Stimulated activated CD8-positive, alpha-beta memory T cell treated with anti-CD3 and anti-CD28 coated beads, Interleukin-4, amount 100 ng/mL, for 24 hours (primary cell): Measurements from ENCODE around the gene NAA80.
"Not testable (repeated sequence)": the region's sequence is repeated elsewhere in the genome, so short reads cannot be mapped to it uniquely, and the experiment has no call there.

Source experiments
- DNase-seq: peaks from one replicate; pipeline ENCODE4 v3.0.0-alpha.2; 2020; ENCODE audit warnings: low read depth

NAA80 gene

GRCh38 chr3:50290161-50290641 lies 9.0 kb downstream of the NAA80 start:
- DNase-seq: no peak

GRCh38 chr3:50289130-50289529 lies 10.1 kb downstream of the NAA80 start:
- no peak for DNase-seq

- no peak for DNase-seq
Measured at GRCh38 chr3:50288387-50289007, 10.7 kb downstream of the NAA80 start.

GRCh38 chr3:50287262-50287661 lies 11.9 kb downstream of the NAA80 start:
- DNase-seq: no peak

- DNase-seq: no peak
Measured at GRCh38 chr3:50286322-50287227, 12.6 kb downstream of the NAA80 start.

GRCh38 chr3:50284121-50284520 lies 15.1 kb downstream of the NAA80 start:
- not testable (repeated sequence) for DNase-seq

- no peak for DNase-seq
Measured at GRCh38 chr3:50279255-50280016, 19.8 kb downstream of the NAA80 start.

GRCh38 chr3:50278880-50279224 lies 20.4 kb downstream of the NAA80 start, which contains the start of gene LSMEM2:
TSS of gene LSMEM2 (plus strand) at chr3:50279087. CDS start at chr3:50279114, 27 bp downstream.
- no peak for DNase-seq

- DNase-seq: no peak
Measured at GRCh38 chr3:50278123-50278879, 20.9 kb downstream of the NAA80 start.

- no peak for DNase-seq
Measured at GRCh38 chr3:50276762-50277101, 22.5 kb downstream of the NAA80 start.

- DNase-seq: no peak
Measured at GRCh38 chr3:50275996-50276761, 23.0 kb downstream of the NAA80 start.

- no peak for DNase-seq
Measured at GRCh38 chr3:50275141-50275995, 23.8 kb downstream of the NAA80 start.

GRCh38 chr3:50274371-50275104 lies 24.7 kb downstream of the NAA80 start:
- peak; percentile 47 for DNase-seq

- no peak for DNase-seq
Measured at GRCh38 chr3:50273689-50274065, 25.5 kb downstream of the NAA80 start.

- DNase-seq: peak; percentile 86
Measured at GRCh38 chr3:50272911-50273688, 26.1 kb downstream of the NAA80 start.

- not testable (repeated sequence) for DNase-seq
Measured at GRCh38 chr3:50272538-50272910, 26.7 kb downstream of the NAA80 start.

- DNase-seq: no peak
Measured at GRCh38 chr3:50271314-50271936, 27.8 kb downstream of the NAA80 start.
